GM21390 (cell line): ENCODE data around the gene NHERF2.
"Not testable (repeated sequence)": the region's sequence is repeated elsewhere in the genome, so short reads cannot be mapped to it uniquely, and the experiment has no call there.

ENCODE experiments used
- ATAC-seq: cut with Tn5 transposase; IDR thresholded peaks from one replicate; pipeline ENCODE4 v1.9.1; 2021; ENCODE audit not compliant: unreplicated experiment

Gene NHERF2

GRCh38 chr16:2025878-2026460 is 733 bp upstream of the NHERF2 start:
- no peak for ATAC-seq

- ATAC-seq, result no peak
Measured at GRCh38 chr16:2027024-2028010, 615 bp downstream of the NHERF2 start.

GRCh38 chr16:2028146-2028545 is 1.4 kb downstream of the NHERF2 start:
- no peak for ATAC-seq

- ATAC-seq, result no peak
Measured at GRCh38 chr16:2028620-2029220, 2.0 kb downstream of the NHERF2 start.

GRCh38 chr16:2029350-2029749 is 2.6 kb downstream of the NHERF2 start:
- no peak for ATAC-seq

- ATAC-seq, result no peak
Measured at GRCh38 chr16:2030036-2030435, 3.3 kb downstream of the NHERF2 start.

- no peak for ATAC-seq
Measured at GRCh38 chr16:2031081-2031577, 4.4 kb downstream of the NHERF2 start.

- ATAC-seq, result no peak
Measured at GRCh38 chr16:2032285-2033056, 5.8 kb downstream of the NHERF2 start.

GRCh38 chr16:2033057-2033908 is 6.6 kb downstream of the NHERF2 start:
- ATAC-seq, result no peak

- not testable (repeated sequence) for ATAC-seq
Measured at GRCh38 chr16:2033909-2034695, 7.4 kb downstream of the NHERF2 start.

GRCh38 chr16:2034696-2035430 is 8.2 kb downstream of the NHERF2 start:
- no peak for ATAC-seq

- ATAC-seq, result no peak
Measured at GRCh38 chr16:2035431-2036199, 8.9 kb downstream of the NHERF2 start.

GRCh38 chr16:2036200-2036966 is 9.7 kb downstream of the NHERF2 start:
- no peak for ATAC-seq

GRCh38 chr16:2037115-2037514 is 10.4 kb downstream of the NHERF2 start:
- no peak for ATAC-seq

- no peak for ATAC-seq
Measured at GRCh38 chr16:2037647-2038381, 11.1 kb downstream of the NHERF2 start.
